Activated CD8-positive, alpha-beta T cell treated with anti-CD3 and anti-CD28 coated beads, Interleukin-2, amount 10 ng/mL, durations not matched to agents 7 days and 5 days (primary cell): ENCODE data around the gene PITPNC1. TPM values are rescaled to one million over a fixed set of nuclear protein-coding genes. Genes with fewer than 3 reads are reported as not detected.
"Not testable (repeated sequence)": the region's sequence is repeated elsewhere in the genome, so short reads cannot be mapped to it uniquely, and the experiment has no call there.

Source experiments
- ATAC-seq: fragments of 150-1000 bp; cut with Tn5 transposase; one replicate; pipeline ENCODE4 v1.10.0; 2021; ENCODE audit warnings: moderate library complexity
- CTCF ChIA-PET: fragments of 350-600 bp; sonication (Branson Sonifier 250); formaldehyde crosslinking; loops from one replicate; lab custom pipeline; 2021; ENCODE audit warnings: antibody characterized with exemption; lab: Charles Lee
- POLR2A ChIA-PET: fragments of 350-600 bp; sonication (Branson Sonifier 250); formaldehyde crosslinking; loops from one replicate; lab custom pipeline; 2021; ENCODE audit warnings: antibody characterized with exemption; lab: Charles Lee
- DNase-seq: peaks from one replicate; pipeline ENCODE4 v3.0.0-alpha.2; 2020
- H3K27ac Mint-ChIP-seq: one replicate; pipeline ENCODE4 v1.8.0; 2021; ENCODE audit warnings: mild to moderate bottlenecking, mixed read lengths
- H3K27me3 Mint-ChIP-seq: one replicate; pipeline ENCODE4 v1.8.0; 2021; ENCODE audit warnings: low read depth, mixed read lengths
- H3K36me3 Mint-ChIP-seq: one replicate; pipeline ENCODE4 v1.8.0; 2021; ENCODE audit warnings: low read depth, mixed read lengths
- H3K4me1 Mint-ChIP-seq: one replicate; pipeline ENCODE4 v1.8.0; 2021; ENCODE audit warnings: low read depth, mixed read lengths
- H3K4me3 Mint-ChIP-seq: one replicate; pipeline ENCODE4 v1.8.0; 2021; ENCODE audit warnings: mild to moderate bottlenecking, mixed read lengths
- H3K9me3 Mint-ChIP-seq: one replicate; pipeline ENCODE4 v1.8.0; 2022; ENCODE audit warnings: mixed read lengths; ENCODE audit not compliant: insufficient read depth
- total RNA-seq, 2 experiments: library from RNA; stranded (reverse); gene quantifications; one replicate each; pipeline ENCODE4 v1.2.3, GENCODE V29; 2021

The PITPNC1 gene
- total RNA-seq, 2 experiments from 2014 or later = 74.0 to 76.5 TPM

DNA sequence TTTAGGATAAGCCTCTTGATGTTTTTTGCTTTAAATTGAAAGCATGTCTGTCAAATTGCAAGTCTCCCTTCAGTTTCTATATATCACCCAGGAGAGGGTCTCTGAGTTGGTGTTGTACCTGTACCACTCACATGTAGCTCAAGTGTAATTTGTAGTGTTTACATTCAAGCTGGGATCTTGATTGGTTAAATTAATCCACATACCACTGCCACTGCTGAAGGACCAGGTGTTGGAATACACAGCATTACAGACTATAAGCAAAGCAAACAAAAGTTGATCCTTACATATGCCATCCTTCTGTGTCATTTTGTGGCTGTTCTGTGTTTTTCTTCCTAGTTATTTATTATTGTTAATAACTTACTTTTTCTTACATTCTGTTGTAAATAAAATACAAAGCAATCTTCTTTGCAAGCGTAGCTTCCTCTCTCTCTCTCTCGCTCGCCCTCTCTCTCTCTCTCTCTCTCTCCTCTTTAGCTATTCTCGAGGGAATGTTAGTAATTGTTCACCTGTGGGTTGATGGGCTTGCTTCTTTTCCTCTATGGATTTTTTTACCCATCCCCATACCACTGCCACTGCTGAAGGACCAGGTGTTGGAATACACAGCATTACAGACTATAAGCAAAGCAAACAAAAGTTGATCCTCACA lies 319.9 kb downstream of the PITPNC1 start:
- ChIA-PET POLR2A (no interaction called here), CTCF (interaction anchor here (0.9 to 5.7 kb wide), 5 partner anchors 9 to 322 kb away, joined by 3 to 29 read pairs (median 4); no protein-coding TSS in a partner anchor)
- no peak overlapping the region for H3K4me3 Mint-ChIP-seq
- ATAC-seq (no peak), DNase-seq (no peak)
- no peaks in the 10 kb centered on the region for H3K4me1 Mint-ChIP-seq
- H3K9me3 Mint-ChIP-seq = no peaks in the 10 kb centered on the region
- H3K27me3 Mint-ChIP-seq = no peaks in the 10 kb centered on the region
- H3K36me3 Mint-ChIP-seq = peaks cover 16% of the 10 kb centered on the region
- no peak overlapping the region for H3K27ac Mint-ChIP-seq

DNA sequence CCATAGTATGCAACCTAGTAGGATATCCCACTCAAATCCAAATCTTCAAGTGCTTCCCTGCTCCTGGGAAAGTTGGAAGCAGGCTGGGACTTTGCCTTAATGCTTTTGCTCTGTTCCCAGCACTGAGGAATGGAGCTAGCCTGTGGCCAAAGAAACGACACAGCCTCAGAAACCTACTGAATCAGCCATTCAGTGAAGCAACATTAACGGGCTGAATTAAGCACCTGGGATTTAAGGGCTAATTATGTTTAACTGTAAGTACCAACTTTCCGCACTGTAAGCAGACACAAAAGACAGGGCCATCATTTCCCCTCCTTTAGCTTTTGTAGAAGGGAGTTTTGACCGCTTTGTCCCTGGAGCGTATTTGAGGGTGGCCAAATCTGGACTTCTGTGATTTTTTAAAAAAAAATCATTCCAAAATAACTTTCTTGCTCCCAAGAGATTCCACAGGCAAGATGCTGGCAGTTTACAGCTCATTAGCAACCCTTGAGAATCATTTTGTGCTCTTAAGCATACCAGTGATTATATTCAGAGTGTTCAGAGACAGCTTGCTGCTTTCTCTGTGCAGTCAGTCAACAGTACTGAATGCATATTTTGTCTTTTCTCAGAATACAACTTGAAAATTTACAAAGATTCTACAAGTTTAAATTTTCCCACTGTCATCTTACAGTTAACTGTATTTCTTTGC lies 323.1 kb downstream of the PITPNC1 start:
- H3K36me3 Mint-ChIP-seq = no peaks in the 10 kb centered on the region
- DNase-seq (no peak), ATAC-seq (no peak)
- CTCF ChIA-PET = interaction anchor here (1.3 to 1.7 kb wide), 2 partner anchors 10 to 13 kb away, joined by 5 to 6 read pairs; no protein-coding TSS in a partner anchor
- H3K9me3 Mint-ChIP-seq = no peaks in the 10 kb centered on the region
- no peak overlapping the region for H3K27ac Mint-ChIP-seq
- H3K4me1 Mint-ChIP-seq = no peaks in the 10 kb centered on the region
- peaks cover 3% of the 10 kb centered on the region for H3K27me3 Mint-ChIP-seq
- POLR2A ChIA-PET = no interaction called here
- no peak overlapping the region for H3K4me3 Mint-ChIP-seq

DNA sequence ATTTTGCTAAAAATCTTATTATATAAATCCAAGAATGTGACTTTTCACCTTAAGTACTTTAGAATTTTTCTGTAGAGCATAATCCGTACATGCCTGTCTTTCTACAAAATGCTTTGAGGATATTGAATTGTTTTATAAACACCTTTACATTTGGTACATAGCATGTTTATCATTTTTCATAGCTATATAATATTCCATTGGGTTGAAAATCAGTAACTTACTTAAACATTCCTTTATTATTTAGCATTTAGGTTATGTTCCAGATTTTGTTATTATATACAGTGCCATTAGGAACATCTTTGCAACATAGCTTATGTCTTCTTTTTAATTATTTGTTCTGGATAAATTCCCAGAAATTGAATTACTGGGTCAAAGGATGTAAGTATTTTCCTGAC lies 323.6 kb downstream of the PITPNC1 start:
- ATAC-seq (no peak), DNase-seq (no peak)
- no peaks in the 10 kb centered on the region for H3K4me1 Mint-ChIP-seq
- ChIA-PET CTCF (interaction anchor here (1.3 to 1.7 kb wide), 2 partner anchors 11 to 13 kb away, joined by 5 to 6 read pairs; no protein-coding TSS in a partner anchor), POLR2A (no interaction called here)
- H3K36me3 Mint-ChIP-seq = no peaks in the 10 kb centered on the region
- H3K4me3 Mint-ChIP-seq = no peak overlapping the region
- no peaks in the 10 kb centered on the region for H3K9me3 Mint-ChIP-seq
- H3K27ac Mint-ChIP-seq = no peak overlapping the region
- H3K27me3 Mint-ChIP-seq = peaks cover 3% of the 10 kb centered on the region

DNA sequence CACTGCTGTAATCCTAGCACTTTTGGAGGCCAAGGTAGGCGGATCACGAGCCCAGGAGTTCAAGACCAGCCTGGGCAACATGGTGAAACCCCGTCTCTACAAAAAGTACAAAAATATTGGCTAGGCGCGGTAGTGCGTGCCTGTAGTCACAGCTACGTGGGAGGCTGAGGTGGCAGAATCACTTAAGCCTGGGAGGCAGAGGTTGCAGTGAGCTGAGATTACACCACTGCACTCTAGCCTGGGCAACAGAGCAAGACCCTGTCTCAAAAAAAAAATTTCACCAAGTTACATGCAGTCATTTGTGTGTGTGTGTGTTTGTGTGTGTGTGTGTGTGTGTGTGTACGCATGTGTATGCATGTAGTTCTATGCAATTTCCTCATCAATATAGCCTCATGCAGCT lies 325.8 kb downstream of the PITPNC1 start:
- H3K4me1 Mint-ChIP-seq, H3K27ac Mint-ChIP-seq, H3K36me3 Mint-ChIP-seq, H3K27me3 Mint-ChIP-seq, DNase-seq, H3K4me3 Mint-ChIP-seq, CTCF ChIA-PET, H3K9me3 Mint-ChIP-seq, ATAC-seq: not testable (repeated sequence)
- POLR2A ChIA-PET = interaction anchor here (1.6 kb wide), 1 partner anchor 14 kb away, joined by 7 read pairs; no protein-coding TSS in a partner anchor

DNA sequence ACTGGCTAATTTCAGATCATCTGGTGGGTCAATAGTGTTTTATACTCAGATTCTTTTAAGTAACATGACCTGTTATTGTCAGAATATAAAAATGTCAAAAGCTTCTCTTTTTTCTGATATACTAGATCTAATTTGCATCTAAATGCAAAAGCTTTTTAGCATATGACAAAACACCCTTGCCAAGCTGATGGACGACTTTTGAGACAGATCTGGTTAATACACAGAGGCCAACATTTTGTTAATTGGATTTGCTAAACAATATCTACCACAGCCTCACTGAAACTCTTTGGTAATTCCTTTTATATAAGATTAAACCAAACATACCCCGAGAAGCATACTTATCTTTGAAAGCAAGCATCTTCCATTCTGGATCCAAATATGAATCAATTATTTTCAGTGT lies 330.4 kb downstream of the PITPNC1 start:
- ChIA-PET CTCF (interaction anchor here (1.1 to 1.9 kb wide), 4 partner anchors 9 to 17 kb away, joined by 4 to 7 read pairs (median 5); no protein-coding TSS in a partner anchor), POLR2A (interaction anchor here (2.1 kb wide), 1 partner anchor 10 kb away, joined by 9 read pairs; the partner anchor contains the start of gene NOL11)
- Mint-ChIP-seq H3K9me3 (no peaks in the 10 kb centered on the region), H3K27ac (no peak overlapping the region), H3K4me3 (no peak overlapping the region), H3K36me3 (no peaks in the 10 kb centered on the region), H3K27me3 (peaks cover 8% of the 10 kb centered on the region), H3K4me1 (no peaks in the 10 kb centered on the region)
- DNase-seq (no peak), ATAC-seq (no peak)

DNA sequence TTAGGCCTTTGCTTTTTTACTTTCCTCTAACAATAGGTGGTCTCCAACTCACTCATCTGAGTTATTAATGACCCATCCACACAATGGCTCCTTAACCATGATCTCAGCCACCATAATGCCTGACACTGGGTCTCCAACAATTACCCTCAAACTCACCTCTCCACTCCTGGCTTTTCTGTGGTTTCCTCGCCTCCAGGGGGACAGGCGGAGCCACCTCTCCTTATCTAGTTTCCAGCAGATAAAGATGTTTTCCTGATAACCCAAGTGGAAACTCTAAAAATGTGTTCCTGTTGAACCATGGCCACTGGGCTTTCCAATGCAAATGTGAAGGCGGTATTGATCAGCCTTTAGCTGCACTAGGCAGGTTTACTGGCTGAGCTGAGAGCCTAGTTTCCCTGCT lies 331.3 kb downstream of the PITPNC1 start:
- no peaks in the 10 kb centered on the region for H3K36me3 Mint-ChIP-seq
- H3K4me3 Mint-ChIP-seq = no peak overlapping the region
- ChIA-PET POLR2A (interaction anchor here (1.4 kb wide), 1 partner anchor 9 kb away, joined by 5 read pairs; no protein-coding TSS in a partner anchor), CTCF (interaction anchor here (1.4 to 2.1 kb wide), 3 partner anchors 9 to 18 kb away, joined by 3 to 11 read pairs (median 4); partner anchors contain the start of gene NOL11)
- ATAC-seq (no peak), DNase-seq (no peak)
- H3K27me3 Mint-ChIP-seq = peaks cover 8% of the 10 kb centered on the region
- H3K9me3 Mint-ChIP-seq = no peaks in the 10 kb centered on the region
- no peak overlapping the region for H3K27ac Mint-ChIP-seq
- no peaks in the 10 kb centered on the region for H3K4me1 Mint-ChIP-seq

DNA sequence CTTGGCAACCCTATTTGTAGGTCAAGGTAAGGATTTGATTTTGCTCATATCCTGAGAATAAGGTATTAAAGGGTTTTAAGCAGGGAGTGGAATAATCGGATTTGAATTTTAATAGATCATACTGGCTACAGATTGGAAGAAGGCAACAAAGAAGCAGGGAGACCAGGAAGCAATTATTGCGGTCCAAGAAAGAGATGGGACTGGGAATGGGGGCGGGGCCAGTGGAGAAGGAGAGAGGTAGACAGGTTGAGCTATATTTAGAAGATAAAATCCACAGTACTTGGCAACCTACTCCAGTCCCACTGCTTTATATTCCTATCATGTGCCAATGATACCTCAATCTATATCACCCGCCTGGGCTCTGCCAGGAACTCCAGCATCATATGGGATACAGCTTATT lies 334.8 kb downstream of the PITPNC1 start:
- DNase-seq = no peak
- no peak overlapping the region for H3K4me3 Mint-ChIP-seq
- no peaks in the 10 kb centered on the region for H3K36me3 Mint-ChIP-seq
- H3K27me3 Mint-ChIP-seq = peaks cover 6% of the 10 kb centered on the region
- H3K27ac Mint-ChIP-seq = no peak overlapping the region
- CTCF ChIA-PET = no interaction called here
- POLR2A ChIA-PET = no interaction called here
- H3K4me1 Mint-ChIP-seq = peaks cover 9% of the 10 kb centered on the region
- no peaks in the 10 kb centered on the region for H3K9me3 Mint-ChIP-seq
- no peak for ATAC-seq

DNA sequence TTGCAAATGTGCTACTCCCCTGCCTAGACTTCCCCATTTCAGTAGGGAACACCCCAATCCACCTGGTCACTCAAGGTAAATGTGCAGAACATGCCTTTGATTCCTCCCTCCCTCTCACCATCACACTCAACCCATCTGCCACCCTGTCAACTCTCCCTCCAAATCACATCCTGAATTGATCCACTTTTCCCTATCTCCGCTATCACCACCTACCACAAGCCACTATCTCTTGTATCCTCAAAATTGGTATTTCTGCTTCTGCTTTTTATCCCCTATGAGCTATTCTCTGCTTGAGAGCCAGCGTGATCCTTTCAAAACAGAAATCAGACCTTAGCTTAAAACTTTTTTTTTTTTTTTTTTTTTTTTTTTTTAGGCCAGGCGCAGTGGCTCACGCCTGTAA lies 335.3 kb downstream of the PITPNC1 start:
- CTCF ChIA-PET = no interaction called here
- POLR2A ChIA-PET = no interaction called here
- H3K9me3 Mint-ChIP-seq = no peaks in the 10 kb centered on the region

DNA sequence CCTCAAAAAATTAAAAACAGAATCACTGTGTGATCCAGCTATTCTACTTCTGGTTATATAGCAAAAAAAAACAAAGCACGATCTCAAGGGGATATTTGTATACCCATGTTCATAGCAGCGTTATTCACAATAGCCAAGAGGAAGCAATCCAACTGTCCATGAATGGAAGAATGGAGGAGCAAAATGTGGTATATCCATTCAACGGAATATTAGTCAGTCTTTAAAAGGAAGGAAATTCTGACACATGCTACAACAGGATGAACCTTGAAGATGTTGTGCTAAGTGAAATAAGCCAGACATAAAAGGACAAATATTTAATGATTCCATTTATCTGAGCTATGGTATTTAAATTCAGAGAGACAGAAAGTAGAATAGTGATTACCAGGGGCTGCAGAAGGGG lies 336.1 kb downstream of the PITPNC1 start:
- DNase-seq (no peak), ATAC-seq (no peak)
- H3K27ac Mint-ChIP-seq = no peak overlapping the region
- H3K4me3 Mint-ChIP-seq = no peak overlapping the region
- H3K36me3 Mint-ChIP-seq = no peaks in the 10 kb centered on the region
- ChIA-PET CTCF (no interaction called here), POLR2A (no interaction called here)
- H3K9me3 Mint-ChIP-seq = no peaks in the 10 kb centered on the region
- H3K27me3 Mint-ChIP-seq = peaks cover 6% of the 10 kb centered on the region
- H3K4me1 Mint-ChIP-seq = peaks cover 12% of the 10 kb centered on the region

More for the DNA sequence above, 335.3 kb downstream of the PITPNC1 start:
- Mint-ChIP-seq H3K4me3 (no peak overlapping the region), H3K36me3 (no peaks in the 10 kb centered on the region), H3K27me3 (peaks cover 6% of the 10 kb centered on the region), H3K4me1 (peaks cover 12% of the 10 kb centered on the region), H3K27ac (no peak overlapping the region)
- DNase-seq = no peak
- no peak for ATAC-seq

DNA sequence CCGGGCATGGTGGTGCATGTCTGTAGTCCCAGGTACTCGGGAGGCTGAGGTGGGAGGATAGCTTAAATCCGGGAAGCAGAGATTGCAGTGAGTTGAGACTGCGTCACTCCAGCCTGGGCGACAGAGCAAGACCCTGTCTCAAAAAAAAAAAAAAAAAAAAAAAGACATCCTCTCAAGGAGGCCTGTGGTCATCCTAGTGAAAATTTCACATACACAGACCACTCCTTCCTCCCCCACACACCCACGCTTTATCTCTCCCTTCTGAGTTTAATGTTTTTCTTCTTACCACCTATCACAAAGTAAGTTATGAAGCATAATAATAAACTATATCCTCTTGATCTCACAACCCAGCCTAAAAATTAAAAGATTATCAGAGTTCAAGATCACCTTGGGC lies 339.3 kb downstream of the PITPNC1 start:
- Mint-ChIP-seq H3K27ac (peak overlapping the region; percentile 97), H3K4me3 (peak overlapping the region; percentile 96), H3K4me1 (peaks cover 31% of the 10 kb centered on the region), H3K27me3 (peaks cover 3% of the 10 kb centered on the region), H3K36me3 (peaks cover 11% of the 10 kb centered on the region), H3K9me3 (no peaks in the 10 kb centered on the region)
- DNase-seq (no peak), ATAC-seq (no peak)
- ChIA-PET POLR2A (interaction anchor here (0.9 to 1.5 kb wide), 2 partner anchors 14 to 50 kb away, joined by 3 to 7 read pairs; no protein-coding TSS in a partner anchor), CTCF (interaction anchor here (0.7 to 1.5 kb wide), 5 partner anchors 10 to 744 kb away, joined by 3 to 7 read pairs (median 3); no protein-coding TSS in a partner anchor)

DNA sequence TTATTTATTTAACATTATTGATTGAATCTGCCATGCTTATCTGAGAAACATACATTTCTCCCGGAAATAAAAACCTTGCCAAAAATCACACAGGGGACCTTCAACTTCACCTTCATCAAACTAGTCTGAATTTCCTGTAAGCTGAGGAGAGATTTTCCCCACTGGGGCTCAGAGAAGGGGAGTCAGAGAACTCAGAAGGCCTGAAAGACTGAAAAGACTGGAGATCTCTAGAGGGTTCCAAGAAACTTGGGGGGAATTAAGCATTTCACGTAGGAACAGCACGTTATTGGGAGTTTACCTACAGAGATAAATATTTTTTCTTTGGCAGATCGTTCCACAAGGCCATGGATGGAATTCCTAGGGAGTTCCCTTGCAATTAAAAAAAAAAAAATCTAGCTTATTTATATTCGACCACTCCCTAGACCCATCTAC lies 340.1 kb downstream of the PITPNC1 start:
- ATAC-seq (peak; percentile 2), DNase-seq (peak; percentile 23)
- Mint-ChIP-seq H3K36me3 (peaks cover 19% of the 10 kb centered on the region), H3K9me3 (no peaks in the 10 kb centered on the region), H3K27ac (peak overlapping the region; percentile 97), H3K27me3 (peaks cover 3% of the 10 kb centered on the region), H3K4me3 (peak overlapping the region; percentile 96), H3K4me1 (peaks cover 39% of the 10 kb centered on the region)
- ChIA-PET CTCF (interaction anchor here (0.5 to 2.0 kb wide), 14 partner anchors 8 to 1355 kb away, joined by 3 to 13 read pairs (median 4); partner anchors contain the start of gene PSMD12), POLR2A (interaction anchor here (0.5 to 2.2 kb wide), 21 partner anchors 8 to 357 kb away, joined by 3 to 11 read pairs (median 4); partner anchors contain the start of genes BPTF and PSMD12)
